Measurements from ENCODE around the gene EIF5. TPM values are rescaled to one million over a fixed set of nuclear protein-coding genes. Genes with fewer than 3 reads are reported as not detected.

EIF5 gene
- total and polyA plus RNA-seq, 2 experiments from 2014 or later: 151 to 331 TPM

GRCh38 chr14:103385152-103385928 lies 51.3 kb downstream of the EIF5 start, which contains the start of gene MARK3:
TSS of gene MARK3 (plus strand) at chr14:103385415. CDS start at chr14:103386030, 615 bp downstream.
- Histone ChIP-seq H3K79me2 (peaks cover 48% of the 10 kb centered on the region), H3K36me3 (replicated peaks; ENCODE audit: insufficient read depth, low read depth) (no peaks in the 10 kb centered on the region), H4K20me1 (ENCODE audit: insufficient read depth, poor library complexity, severe bottlenecking) (peaks cover 38% of the 10 kb centered on the region), H3K27me3 (no peaks in the 10 kb centered on the region), H3K4me1 (ENCODE audit: insufficient read depth) (peaks cover 18% of the 10 kb centered on the region), H2AFZ (peak within 1 kb of the TSS; percentile 81), H3K9me2 (replicated peaks; ENCODE audit: insufficient read depth) (no peaks in the 10 kb centered on the region), H3K4me3 (peak within 1 kb of the TSS; percentile 93), H3K27ac (peak within 1 kb of the TSS; percentile 98), H3K4me2 (peak within 1 kb of the TSS; percentile 91), H3K9me3 (ENCODE audit: low read depth) (no peaks in the 10 kb centered on the region)
- 1% methylated on average over 79 of the region's 91 CpGs for WGBS (ENCODE audit: low lambda C conversion rate, missing lambda C conversion rate)
- TF ChIP-seq, protein P1, sequence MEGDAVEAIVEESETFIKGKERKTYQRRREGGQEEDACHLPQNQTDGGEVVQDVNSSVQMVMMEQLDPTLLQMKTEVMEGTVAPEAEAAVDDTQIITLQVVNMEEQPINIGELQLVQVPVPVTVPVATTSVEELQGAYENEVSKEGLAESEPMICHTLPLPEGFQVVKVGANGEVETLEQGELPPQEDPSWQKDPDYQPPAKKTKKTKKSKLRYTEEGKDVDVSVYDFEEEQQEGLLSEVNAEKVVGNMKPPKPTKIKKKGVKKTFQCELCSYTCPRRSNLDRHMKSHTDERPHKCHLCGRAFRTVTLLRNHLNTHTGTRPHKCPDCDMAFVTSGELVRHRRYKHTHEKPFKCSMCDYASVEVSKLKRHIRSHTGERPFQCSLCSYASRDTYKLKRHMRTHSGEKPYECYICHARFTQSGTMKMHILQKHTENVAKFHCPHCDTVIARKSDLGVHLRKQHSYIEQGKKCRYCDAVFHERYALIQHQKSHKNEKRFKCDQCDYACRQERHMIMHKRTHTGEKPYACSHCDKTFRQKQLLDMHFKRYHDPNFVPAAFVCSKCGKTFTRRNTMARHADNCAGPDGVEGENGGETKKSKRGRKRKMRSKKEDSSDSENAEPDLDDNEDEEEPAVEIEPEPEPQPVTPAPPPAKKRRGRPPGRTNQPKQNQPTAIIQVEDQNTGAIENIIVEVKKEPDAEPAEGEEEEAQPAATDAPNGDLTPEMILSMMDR (IDR thresholded peaks at IDR 0.05; ENCODE audit: poor library complexity): peak; percentile 17
- TF ChIP-seq EZH2phosphoT487 (IDR thresholded peaks at IDR 0.05; ENCODE audit: low read depth, severe bottlenecking, unreplicated experiment) (no peak), EZH2 (IDR thresholded peaks at IDR 0.05; ENCODE audit: borderline replicate concordance) (no peak)
- DNase-seq (ENCODE audit: low spot score): peak; percentile 99

DNA sequence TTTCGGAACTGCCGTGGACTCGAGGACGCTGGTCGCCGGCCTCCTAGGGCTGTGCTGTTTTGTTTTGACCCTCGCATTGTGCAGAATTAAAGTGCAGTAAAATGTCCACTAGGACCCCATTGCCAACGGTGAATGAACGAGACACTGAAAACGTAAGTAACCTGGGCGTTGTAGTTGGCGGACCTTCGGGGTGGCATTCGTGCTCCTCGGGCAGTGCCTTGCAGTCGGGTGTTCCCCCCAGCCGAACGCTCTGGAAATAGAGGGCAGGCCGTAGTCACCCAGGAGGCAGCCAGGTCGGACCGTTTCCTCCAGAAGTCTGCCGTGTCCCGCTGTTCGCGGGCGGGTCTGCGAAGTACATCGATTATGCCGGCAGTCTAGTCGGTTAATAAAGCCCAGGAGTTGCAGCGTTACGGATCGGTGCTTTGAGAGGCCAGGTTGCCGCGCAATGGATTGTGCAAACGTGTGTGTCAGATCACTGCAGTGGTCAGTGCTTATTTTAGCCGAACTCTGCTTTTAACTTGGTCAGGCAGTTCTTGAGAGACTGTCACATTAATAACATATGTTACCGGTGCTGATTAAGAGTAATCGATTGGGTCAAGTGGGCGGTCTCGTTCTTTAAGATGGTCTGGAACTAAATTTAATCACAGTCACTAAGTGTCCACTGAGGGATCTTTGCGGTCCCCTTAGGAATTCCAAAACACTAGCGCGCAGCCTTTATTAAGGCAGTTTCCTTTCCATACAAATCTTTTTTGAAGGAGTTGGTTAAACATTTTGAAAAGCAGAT lies 52.1 kb downstream of the EIF5 start:
- peak overlapping the region; percentile 36 for H2AFZ ChIP-seq
- H3K36me3 ChIP-seq (replicated peaks; ENCODE audit: insufficient read depth, low read depth): no peaks in the 10 kb centered on the region
- H4K20me1 ChIP-seq (ENCODE audit: insufficient read depth, poor library complexity, severe bottlenecking): peaks cover 46% of the 10 kb centered on the region
- H3K9me2 ChIP-seq (replicated peaks; ENCODE audit: insufficient read depth): no peaks in the 10 kb centered on the region
- DNase-seq (ENCODE audit: low spot score): peak; percentile 49
- H3K4me2 ChIP-seq: peak overlapping the region; percentile 91
- H3K4me1 ChIP-seq (ENCODE audit: insufficient read depth): peaks cover 18% of the 10 kb centered on the region
- peaks cover 56% of the 10 kb centered on the region for H3K79me2 ChIP-seq
- peak overlapping the region; percentile 98 for H3K27ac ChIP-seq
- TF ChIP-seq EZH2phosphoT487 (IDR thresholded peaks at IDR 0.05; ENCODE audit: low read depth, severe bottlenecking, unreplicated experiment) (no peak), EZH2 (IDR thresholded peaks at IDR 0.05; ENCODE audit: borderline replicate concordance) (no peak)
- TF ChIP-seq, protein P1 (IDR thresholded peaks at IDR 0.05; ENCODE audit: poor library complexity): no peak
- under 1% methylated on average over 44 of the region's 44 CpGs for WGBS (ENCODE audit: low lambda C conversion rate, missing lambda C conversion rate)
- H3K4me3 ChIP-seq: peak overlapping the region; percentile 93
- H3K9me3 ChIP-seq (ENCODE audit: low read depth): no peaks in the 10 kb centered on the region
- no peaks in the 10 kb centered on the region for H3K27me3 ChIP-seq

- no peaks in the 10 kb centered on the region for H3K9me2 ChIP-seq (replicated peaks; ENCODE audit: insufficient read depth)
- H3K4me3 ChIP-seq: peak overlapping the region; percentile 93
- no peaks in the 10 kb centered on the region for H3K27me3 ChIP-seq
- peak overlapping the region; percentile 98 for H3K27ac ChIP-seq
- no peak for TF ChIP-seq EZH2 (IDR thresholded peaks at IDR 0.05; ENCODE audit: borderline replicate concordance)
- no peak for TF ChIP-seq EZH2phosphoT487 (IDR thresholded peaks at IDR 0.05; ENCODE audit: low read depth, severe bottlenecking, unreplicated experiment)
- H3K4me2 ChIP-seq: peak overlapping the region; percentile 91
- no peaks in the 10 kb centered on the region for H3K36me3 ChIP-seq (replicated peaks; ENCODE audit: insufficient read depth, low read depth)
- no peak for DNase-seq (ENCODE audit: low spot score)
- peaks cover 63% of the 10 kb centered on the region for H3K79me2 ChIP-seq
- H2AFZ ChIP-seq: no peak overlapping the region
- peaks cover 53% of the 10 kb centered on the region for H4K20me1 ChIP-seq (ENCODE audit: insufficient read depth, poor library complexity, severe bottlenecking)
- peaks cover 18% of the 10 kb centered on the region for H3K4me1 ChIP-seq (ENCODE audit: insufficient read depth)
- no peaks in the 10 kb centered on the region for H3K9me3 ChIP-seq (ENCODE audit: low read depth)
- WGBS (ENCODE audit: low lambda C conversion rate, missing lambda C conversion rate): 25% methylated on average over 9 of the region's 9 CpGs
Observed at GRCh38 chr14:103386713-103387329, 52.8 kb downstream of the EIF5 start.

Data from hepatocyte (in vitro differentiated cells).